ENCODE measurements around the gene RIMBP2. TPM values are rescaled to one million over a fixed set of nuclear protein-coding genes. Genes with fewer than 3 reads are reported as not detected.

The RIMBP2 gene
- total and polyA plus RNA-seq, 8 donors = 0.42 to 19.0 (median 16.1) TPM

DNA sequence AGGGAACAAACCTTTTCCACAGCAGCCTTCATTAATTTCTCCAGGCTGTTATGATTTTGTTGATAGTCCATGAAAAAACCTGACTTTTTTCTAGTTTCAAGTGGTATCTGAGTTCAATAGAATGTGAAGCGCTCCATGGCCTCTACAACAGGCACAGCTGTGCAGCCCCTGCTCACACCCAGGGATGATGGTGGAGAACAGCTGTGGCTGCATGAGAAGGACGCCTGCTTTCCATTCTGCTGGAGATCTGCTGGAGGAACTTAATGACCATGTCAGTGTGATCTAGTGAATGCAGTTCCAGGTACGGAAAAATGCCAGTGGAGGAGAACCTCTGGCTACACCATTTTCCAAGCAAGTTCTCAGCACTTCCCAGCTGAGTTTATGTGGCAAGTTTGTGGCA lies 297.8 kb downstream of the RIMBP2 start:
- peaks cover 0 to 12% of the 10 kb centered on the region in 2 donors for H3K27me3 ChIP-seq
- intact Hi-C loops (cut with DNase I) = no loop called here
- H3K36me3 ChIP-seq = no peaks in the 10 kb centered on the region
- no peak overlapping the region for H3K27ac ChIP-seq
- TF ChIP-seq, protein P1, sequence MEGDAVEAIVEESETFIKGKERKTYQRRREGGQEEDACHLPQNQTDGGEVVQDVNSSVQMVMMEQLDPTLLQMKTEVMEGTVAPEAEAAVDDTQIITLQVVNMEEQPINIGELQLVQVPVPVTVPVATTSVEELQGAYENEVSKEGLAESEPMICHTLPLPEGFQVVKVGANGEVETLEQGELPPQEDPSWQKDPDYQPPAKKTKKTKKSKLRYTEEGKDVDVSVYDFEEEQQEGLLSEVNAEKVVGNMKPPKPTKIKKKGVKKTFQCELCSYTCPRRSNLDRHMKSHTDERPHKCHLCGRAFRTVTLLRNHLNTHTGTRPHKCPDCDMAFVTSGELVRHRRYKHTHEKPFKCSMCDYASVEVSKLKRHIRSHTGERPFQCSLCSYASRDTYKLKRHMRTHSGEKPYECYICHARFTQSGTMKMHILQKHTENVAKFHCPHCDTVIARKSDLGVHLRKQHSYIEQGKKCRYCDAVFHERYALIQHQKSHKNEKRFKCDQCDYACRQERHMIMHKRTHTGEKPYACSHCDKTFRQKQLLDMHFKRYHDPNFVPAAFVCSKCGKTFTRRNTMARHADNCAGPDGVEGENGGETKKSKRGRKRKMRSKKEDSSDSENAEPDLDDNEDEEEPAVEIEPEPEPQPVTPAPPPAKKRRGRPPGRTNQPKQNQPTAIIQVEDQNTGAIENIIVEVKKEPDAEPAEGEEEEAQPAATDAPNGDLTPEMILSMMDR (IDR thresholded peaks at IDR 0.05) = no peak
- no peak overlapping the region for H3K4me3 ChIP-seq
- no peaks in the 10 kb centered on the region for H3K4me1 ChIP-seq
- DNase-seq (no peak), ATAC-seq (no peak)
- no peaks in the 10 kb centered on the region for H3K9me3 ChIP-seq

DNA sequence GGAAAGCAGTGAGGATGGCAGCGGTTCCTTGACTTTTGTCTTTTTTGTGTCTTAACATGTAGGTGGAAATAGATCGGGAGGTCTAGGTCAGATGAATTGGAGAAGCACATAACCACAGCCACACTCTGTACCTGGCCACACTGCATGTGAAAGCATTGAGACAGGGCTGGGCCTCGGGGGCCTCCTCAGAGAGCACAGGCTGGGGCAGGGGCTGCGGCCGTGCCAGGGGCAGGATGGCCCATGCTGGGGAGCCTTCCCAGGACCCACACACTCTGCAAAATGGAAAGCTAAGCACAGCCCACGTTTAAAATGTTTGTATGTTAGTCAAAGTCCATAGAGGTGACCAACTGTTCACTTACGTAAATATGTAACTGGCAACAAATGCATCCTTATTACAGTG lies 301.7 kb downstream of the RIMBP2 start:
- no peak for DNase-seq
- TF ChIP-seq, protein P1 (IDR thresholded peaks at IDR 0.05) = no peak
- Histone ChIP-seq H3K27me3 (peaks cover 0 to 12% of the 10 kb centered on the region in 2 donors), H3K4me3 (no peak overlapping the region), H3K9me3 (no peaks in the 10 kb centered on the region), H3K4me1 (no peaks in the 10 kb centered on the region), H3K27ac (no peak overlapping the region), H3K36me3 (no peaks in the 10 kb centered on the region)
- intact Hi-C loops (cut with DNase I) = no loop called here
- no peak for ATAC-seq

DNA sequence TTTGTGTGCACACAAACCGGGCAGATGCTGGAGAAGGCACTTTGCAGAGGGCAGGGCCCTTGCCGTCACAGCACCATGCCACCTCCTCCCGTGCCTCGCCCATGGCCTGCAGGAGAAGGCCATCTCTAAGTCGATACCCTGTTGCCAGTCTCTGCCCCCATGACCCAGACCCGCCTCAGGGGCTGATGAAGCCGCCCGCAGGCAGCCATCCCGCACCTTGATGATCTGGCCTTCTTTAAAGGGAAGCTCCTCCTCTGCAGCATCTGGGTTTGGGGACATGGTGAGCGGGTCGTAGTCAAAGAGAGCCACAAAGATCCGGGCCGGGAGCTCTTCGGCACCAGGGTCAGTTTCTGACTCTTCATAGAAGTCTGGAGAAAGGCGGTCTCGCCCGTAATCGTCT lies 302.2 kb downstream of the RIMBP2 start:
- Histone ChIP-seq H3K36me3 (no peaks in the 10 kb centered on the region), H3K27me3 (peaks cover 0 to 12% of the 10 kb centered on the region in 2 donors), H3K27ac (no peak overlapping the region), H3K4me1 (no peaks in the 10 kb centered on the region), H3K4me3 (no peak overlapping the region), H3K9me3 (no peaks in the 10 kb centered on the region)
- ATAC-seq (no peak), DNase-seq (no peak)
- intact Hi-C loops (cut with DNase I) = no loop called here
- TF ChIP-seq, protein P1 (IDR thresholded peaks at IDR 0.05) = no peak

DNA sequence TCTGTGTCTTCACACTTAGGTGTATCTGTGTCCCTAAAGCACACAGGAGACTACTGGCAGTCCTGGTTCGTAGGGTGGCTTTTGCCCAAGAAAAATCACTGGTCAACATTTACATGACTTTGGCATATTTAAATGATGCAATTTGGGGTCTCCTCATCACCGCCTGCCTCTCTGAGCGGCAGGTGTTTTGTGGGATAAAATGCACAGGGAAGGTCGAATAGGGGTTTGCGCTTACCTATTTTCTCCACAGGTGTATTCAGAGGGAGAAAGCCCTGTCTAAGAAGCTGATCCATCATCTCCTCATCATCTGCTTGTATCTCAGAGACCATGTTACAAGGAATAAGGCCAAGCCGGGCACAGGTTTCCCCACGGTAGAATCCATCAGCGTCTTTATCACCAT lies 303.7 kb downstream of the RIMBP2 start:
- H3K4me3 ChIP-seq = no peak overlapping the region
- no peaks in the 10 kb centered on the region for H3K4me1 ChIP-seq
- H3K27ac ChIP-seq = no peak overlapping the region
- no peaks in the 10 kb centered on the region for H3K36me3 ChIP-seq
- ATAC-seq = no peak
- TF ChIP-seq, protein P1 (IDR thresholded peaks at IDR 0.05) = no peak
- H3K9me3 ChIP-seq = no peaks in the 10 kb centered on the region
- intact Hi-C loops (cut with DNase I) = no loop called here
- H3K27me3 ChIP-seq = peaks cover 0 to 15% of the 10 kb centered on the region in 2 donors
- no peak for DNase-seq

DNA sequence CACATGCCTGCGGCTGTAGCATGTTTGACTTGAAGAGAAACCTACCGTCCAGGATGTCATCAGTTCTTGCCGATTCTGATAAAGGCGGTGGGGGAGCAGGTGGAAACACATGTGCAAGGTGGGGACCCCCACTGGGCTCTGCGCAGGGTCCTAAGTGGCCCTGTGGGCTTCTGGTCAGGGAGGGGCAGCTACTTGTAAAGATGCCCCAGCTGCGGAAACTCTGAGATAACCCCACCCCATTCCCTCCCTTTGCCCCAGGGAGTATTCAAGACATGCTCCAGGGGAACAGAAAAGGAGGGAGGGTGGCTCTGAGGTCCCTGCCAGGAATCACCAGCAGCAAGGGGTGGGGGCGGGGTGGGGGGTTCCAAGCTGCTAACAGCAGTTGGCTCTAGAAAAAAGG lies 310.8 kb downstream of the RIMBP2 start:
- intact Hi-C loops (cut with DNase I) = no loop called here
- no peak overlapping the region for H3K4me3 ChIP-seq
- TF ChIP-seq, protein P1 (IDR thresholded peaks at IDR 0.05) = no peak
- no peaks in the 10 kb centered on the region for H3K9me3 ChIP-seq
- ATAC-seq = no peak
- peaks cover 4 to 12% of the 10 kb centered on the region in 2 donors for H3K27me3 ChIP-seq
- no peaks in the 10 kb centered on the region for H3K36me3 ChIP-seq
- no peaks in the 10 kb centered on the region for H3K4me1 ChIP-seq
- H3K27ac ChIP-seq = no peak overlapping the region
- no peak for DNase-seq
